Upper lobe of left lung (tissue), 6 donors: ENCODE results near the gene ZC3H7B. TPM values are rescaled to one million over a fixed set of nuclear protein-coding genes. Genes with fewer than 3 reads are reported as not detected.
"Not testable (repeated sequence)": the region's sequence is repeated elsewhere in the genome, so short reads cannot be mapped to it uniquely, and the experiment has no call there.

ENCODE experiments used
- ATAC-seq, 2 donors: fragments of 200-7000 bp; cut with Tn5 transposase; one replicate each; pipeline ENCODE4 v1.9.1; 2022; ENCODE audit warnings: mild to moderate bottlenecking in 2 of 2, moderate library complexity in 2 of 2; ENCODE audit not compliant: low FRiP score in 2 of 2
- DNase-seq, 2 donors: peaks; one replicate each; pipeline ENCODE4 v3.0.0-alpha.2; 2019 to 2020
- H3K27ac ChIP-seq, 4 donors: fragments of 200-600 bp; sonication (generic); one replicate each; pipeline ENCODE4 v1.5.1; 2016 to 2019
- H3K27me3 ChIP-seq, 4 donors: fragments of 200-600 bp; sonication (generic); one replicate each; pipeline ENCODE4 v1.5.1; 2017 to 2019
- H3K36me3 ChIP-seq, 4 donors: fragments of 200-600 bp; sonication (generic); one replicate each; pipeline ENCODE4 v1.5.1; 2016 to 2019
- H3K4me1 ChIP-seq, 4 donors: fragments of 200-600 bp; sonication (generic); one replicate each; pipeline ENCODE4 v1.5.1; 2018 to 2019
- H3K4me3 ChIP-seq, 4 donors: fragments of 200-600 bp; sonication (generic); one replicate each; pipeline ENCODE4 v1.5.1; 2017 to 2019; ENCODE audit warnings: mild to moderate bottlenecking in 2 of 4, moderate library complexity in 1 of 4
- H3K9me3 ChIP-seq, 4 donors: fragments of 200-600 bp; sonication (generic); one replicate each; pipeline ENCODE4 v1.5.1; 2018 to 2019
- CTCF ChIP-seq, 6 experiments: fragments of 450-650 bp in 4 of 6; fragments of 200-600 bp in 2 of 6; sonication (generic) in 2 of 6; IDR thresholded peaks; one replicate each; pipeline ENCODE4 v1.5.1; 2016 to 2019; ENCODE audit warnings: antibody characterized with exemption in 6 of 6
- EP300 ChIP-seq, 4 donors: sonication (generic); formaldehyde crosslinking; IDR thresholded peaks; one replicate each; pipeline ENCODE4 v1.5.1; 2017; ENCODE audit warnings: antibody characterized with exemption in 4 of 4, control low read depth in 2 of 4
- POLR2A ChIP-seq, 4 donors: fragments of 450-650 bp; IDR thresholded peaks; one replicate each; pipeline ENCODE4 v1.5.1; 2016 to 2017; ENCODE audit warnings: antibody characterized with exemption in 4 of 4, mild to moderate bottlenecking in 2 of 4
- POLR2AphosphoS5 ChIP-seq, 2 donors: sonication (generic); formaldehyde crosslinking; IDR thresholded peaks; one replicate each; pipeline ENCODE4 v1.5.1; 2017; ENCODE audit warnings: antibody characterized with exemption in 2 of 2
- WGBS, 2 donors: methylation state at CpG; one replicate each; pipeline ENCODE4 v1.1.5; 2017 to 2018; 5-methylcytosine and 5-hydroxymethylcytosine counted together
- total RNA-seq, 6 donors: library from RNA; depleted of rRNA in 4 of 6; stranded (reverse); fragments of >200 nt in 4 of 6; gene quantifications; one replicate each; pipeline versions ENCODE4 v1.1.0 to v1.2.1, GENCODE V29; 2016 to 2021
- donor health status: DM: no; HTN: no; CAD: no; lungs with moderate emphysema.
- donor health status: DM: no; HTN: yes; CAD: no; lungs with severe emphysema.

The ZC3H7B gene
- total RNA-seq, 6 donors from 2014 or later, result 48.2 to 67.4 (median 56.9) TPM

DNA sequence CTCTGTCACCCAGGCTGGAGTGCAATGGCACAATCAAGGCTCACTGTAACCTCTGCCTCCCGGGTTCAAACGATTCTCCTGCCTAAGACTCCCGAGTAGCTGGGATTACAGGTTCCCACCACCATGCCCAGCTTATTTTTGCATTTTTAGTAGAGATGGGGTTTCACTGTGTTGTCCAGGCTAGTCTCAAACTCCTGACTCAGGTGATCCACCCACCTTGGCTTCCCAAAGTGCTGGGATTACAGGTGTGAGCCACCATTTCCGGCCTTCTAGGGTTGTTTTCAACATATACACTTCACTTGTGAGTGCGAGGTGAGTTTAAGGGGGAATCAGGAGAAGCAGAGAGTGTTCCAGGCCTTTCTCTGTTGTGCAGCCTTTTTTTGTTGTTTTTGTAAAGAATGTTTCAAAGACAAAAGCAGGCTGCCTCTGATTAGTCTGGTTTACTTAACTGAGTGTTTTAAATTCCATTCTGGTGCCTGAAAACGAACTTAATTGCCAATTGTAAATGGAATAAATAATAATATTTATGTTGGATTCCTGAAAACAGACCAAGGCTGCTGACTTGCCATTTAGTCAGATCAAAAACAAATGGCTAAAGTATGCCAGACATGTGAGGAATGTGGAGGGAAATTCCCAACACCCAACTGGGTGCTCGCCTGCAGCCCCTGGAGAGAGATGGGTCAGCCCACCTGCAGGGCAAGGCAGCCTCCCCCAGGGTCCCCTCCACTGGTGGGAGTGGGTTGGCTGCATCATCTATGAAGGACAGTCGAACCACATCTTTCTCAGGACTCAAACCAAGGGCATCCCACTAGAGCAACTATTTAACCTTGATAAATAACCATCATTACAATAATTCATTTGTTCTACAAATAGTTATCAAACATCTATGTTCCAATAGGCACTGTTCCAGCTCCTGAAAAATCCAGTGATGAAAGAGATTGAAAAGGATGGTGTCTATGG lies 10.8 kb upstream of the ZC3H7B start:
- Histone ChIP-seq H3K9me3 (no peaks in the 10 kb centered on the region), H3K4me1 (peaks cover 22 to 37% (median 34%) of the 10 kb centered on the region in 4 donors), H3K4me3 (no peak overlapping the region), H3K27me3 (no peaks in the 10 kb centered on the region), H3K27ac (peak overlapping the region in 3 of 4 donors; percentile 13 to 93 (median 90)), H3K36me3 (no peaks in the 10 kb centered on the region)
- TF ChIP-seq POLR2A (IDR thresholded peaks at IDR 0.05), result no peak
- TF ChIP-seq EP300 (IDR thresholded peaks at IDR 0.05), result no peak
- DNase-seq, result no peak
- ATAC-seq, result no peak
- 58 to 67% methylated on average over 8 of the region's 8 CpGs for WGBS, 2 donors

DNA sequence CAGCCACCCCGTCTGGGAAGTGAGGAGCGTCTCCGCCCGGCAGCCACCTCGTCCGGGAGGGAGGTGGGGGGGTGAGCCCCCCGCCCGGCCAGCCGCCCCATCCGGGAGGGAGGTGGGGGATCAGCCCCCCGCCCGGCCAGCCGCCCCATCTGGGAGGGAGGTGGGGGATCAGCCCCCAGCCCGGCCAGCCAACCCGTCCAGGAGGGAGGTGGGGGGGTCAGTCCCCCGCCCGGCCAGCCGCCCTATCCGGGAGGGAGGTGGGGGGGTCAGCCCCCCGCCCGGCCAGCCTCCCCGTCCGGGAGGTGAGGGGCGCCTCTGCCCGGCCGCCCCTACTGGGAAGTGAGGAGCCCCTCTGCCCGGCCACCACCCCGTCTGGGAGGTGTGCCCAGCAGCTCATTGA lies 6.5 kb upstream of the ZC3H7B start:
- ATAC-seq, DNase-seq, H3K4me3 ChIP-seq, H3K36me3 ChIP-seq, H3K4me1 ChIP-seq, H3K9me3 ChIP-seq, H3K27me3 ChIP-seq: not testable (repeated sequence)
- H3K27ac ChIP-seq, result peak overlapping the region in 1 of 4 donors; percentile 71
- WGBS, 2 donors, result 80% methylated on average over 2 of the region's 28 CpGs; no CpG with 5 or more reads in 1 of the 2 donors

- Histone ChIP-seq H3K36me3 (no peaks in the 10 kb centered on the region), H3K27me3 (no peaks in the 10 kb centered on the region), H3K4me1 (peaks cover 5 to 7% (median 6%) of the 10 kb centered on the region in 4 donors), H3K4me3 (no peak overlapping the region), H3K9me3 (no peaks in the 10 kb centered on the region), H3K27ac (no peak overlapping the region)
- WGBS, 2 donors, result 96 to 97% methylated on average over 9 of the region's 9 CpGs
- no peak for TF ChIP-seq CTCF (IDR thresholded peaks at IDR 0.05)
- no peak for TF ChIP-seq POLR2AphosphoS5 (IDR thresholded peaks at IDR 0.05)
- TF ChIP-seq EP300 (IDR thresholded peaks at IDR 0.05), result no peak
- no peak for TF ChIP-seq POLR2A (IDR thresholded peaks at IDR 0.05)
- ATAC-seq (no peak), DNase-seq (no peak)
Measured at GRCh38 chr22:41296826-41297667, 4.3 kb upstream of the ZC3H7B start.

DNA sequence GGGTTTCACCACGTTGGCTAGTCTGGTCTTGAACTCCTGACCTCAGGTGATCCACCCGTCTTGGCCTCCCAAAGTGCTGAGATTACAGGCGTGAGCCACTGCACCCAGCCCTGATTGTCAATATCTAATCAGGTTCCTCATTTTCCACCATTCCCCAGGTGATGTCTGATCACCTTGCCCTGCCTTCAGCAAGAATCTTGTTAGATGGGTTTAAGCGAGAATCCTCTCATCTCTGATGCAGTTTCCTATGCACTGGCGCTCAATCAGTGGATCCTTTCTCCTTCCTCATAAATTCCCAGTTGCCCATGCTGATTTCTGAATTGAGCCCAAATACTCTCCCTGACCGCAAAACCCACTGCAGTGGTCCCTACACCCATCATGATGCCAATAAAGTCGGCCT lies 664 bp upstream of the ZC3H7B start:
- H3K9me3 ChIP-seq, result no peaks in the 10 kb centered on the region
- peaks cover 14 to 38% (median 18%) of the 10 kb centered on the region in 4 donors for H3K4me1 ChIP-seq
- H3K4me3 ChIP-seq, result peak overlapping the region in 3 of 4 donors; percentile 81 to 96 (median 90)
- 38 to 48% methylated on average over 7 of the region's 7 CpGs for WGBS, 2 donors
- H3K36me3 ChIP-seq, result peaks cover 0 to 3% (median 0%) of the 10 kb centered on the region in 4 donors
- peak overlapping the region; percentile 86 to 96 (median 88) for H3K27ac ChIP-seq
- TF ChIP-seq CTCF (IDR thresholded peaks at IDR 0.05), result no peak
- no peak for TF ChIP-seq EP300 (IDR thresholded peaks at IDR 0.05)
- no peak for TF ChIP-seq POLR2AphosphoS5 (IDR thresholded peaks at IDR 0.05)
- TF ChIP-seq POLR2A (IDR thresholded peaks at IDR 0.05), result no peak
- no peak for DNase-seq
- no peak for ATAC-seq
- H3K27me3 ChIP-seq, result no peaks in the 10 kb centered on the region

- 1 to 2% methylated on average over 17 to 36 of the region's 60 CpGs for WGBS, 2 donors
- Histone ChIP-seq H3K27me3 (no peaks in the 10 kb centered on the region), H3K4me1 (peaks cover 18 to 38% (median 20%) of the 10 kb centered on the region in 4 donors), H3K9me3 (no peaks in the 10 kb centered on the region), H3K27ac (peak overlapping the region; percentile 86 to 96 (median 88)), H3K36me3 (peaks cover 0 to 3% (median 0%) of the 10 kb centered on the region in 4 donors), H3K4me3 (peak overlapping the region; percentile 81 to 96 (median 88))
- TF ChIP-seq POLR2AphosphoS5 (IDR thresholded peaks at IDR 0.05) (no peak), EP300 (IDR thresholded peaks at IDR 0.05) (no peak), POLR2A (IDR thresholded peaks at IDR 0.05) (no peak), CTCF (IDR thresholded peaks at IDR 0.05) (no peak)
- DNase-seq (peak in 1 of 2 donors; percentile 85), ATAC-seq (peak in 1 of 2 donors; percentile 57)
Measured at GRCh38 chr22:41302021-41302767, 869 bp downstream of the ZC3H7B start.
